ENCODE results near the gene HIVEP3.

- TF ChIP-seq, protein P1, sequence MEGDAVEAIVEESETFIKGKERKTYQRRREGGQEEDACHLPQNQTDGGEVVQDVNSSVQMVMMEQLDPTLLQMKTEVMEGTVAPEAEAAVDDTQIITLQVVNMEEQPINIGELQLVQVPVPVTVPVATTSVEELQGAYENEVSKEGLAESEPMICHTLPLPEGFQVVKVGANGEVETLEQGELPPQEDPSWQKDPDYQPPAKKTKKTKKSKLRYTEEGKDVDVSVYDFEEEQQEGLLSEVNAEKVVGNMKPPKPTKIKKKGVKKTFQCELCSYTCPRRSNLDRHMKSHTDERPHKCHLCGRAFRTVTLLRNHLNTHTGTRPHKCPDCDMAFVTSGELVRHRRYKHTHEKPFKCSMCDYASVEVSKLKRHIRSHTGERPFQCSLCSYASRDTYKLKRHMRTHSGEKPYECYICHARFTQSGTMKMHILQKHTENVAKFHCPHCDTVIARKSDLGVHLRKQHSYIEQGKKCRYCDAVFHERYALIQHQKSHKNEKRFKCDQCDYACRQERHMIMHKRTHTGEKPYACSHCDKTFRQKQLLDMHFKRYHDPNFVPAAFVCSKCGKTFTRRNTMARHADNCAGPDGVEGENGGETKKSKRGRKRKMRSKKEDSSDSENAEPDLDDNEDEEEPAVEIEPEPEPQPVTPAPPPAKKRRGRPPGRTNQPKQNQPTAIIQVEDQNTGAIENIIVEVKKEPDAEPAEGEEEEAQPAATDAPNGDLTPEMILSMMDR (IDR thresholded peaks at IDR 0.05) = no peak
- TF ChIP-seq EP300 (IDR thresholded peaks at IDR 0.05) = no peak
Measured at GRCh38 chr1:41958015-41958673, 39.4 kb upstream of the HIVEP3 start.

Data from tibial nerve (tissue), 4 donors.